ENCODE data around the gene CACNA2D2.

- peak in 1 of 2 donors; percentile 55 for TF ChIP-seq POLR2A (IDR thresholded peaks at IDR 0.05)
- TF ChIP-seq CTCF (IDR thresholded peaks at IDR 0.05): peak in 2 of 4 experiments; percentile 56 to 68
- TF ChIP-seq EP300 (IDR thresholded peaks at IDR 0.05): no peak
Observed at GRCh38 chr3:50321336-50322114, 181.9 kb downstream of the CACNA2D2 start.
